ENCODE measurements around the gene INTS6. TPM values are rescaled to one million over a fixed set of nuclear protein-coding genes. Genes with fewer than 3 reads are reported as not detected.

INTS6 gene
- total and polyA plus RNA-seq, 2 of the 4 experiments (the other 2 are of a cell fraction), result 12.9 to 42.3 TPM

GRCh38 chr13:51341232-51341631, 111.6 kb downstream of the INTS6 start:
- H4K20me1 ChIP-seq (ENCODE audit: insufficient read depth, low read length), result no peaks in the 10 kb centered on the region; the same call in 1 of the 2 replicates
- DNase-seq, result no peak
- no peak overlapping the region for H4K91ac ChIP-seq (ENCODE audit: insufficient read depth, low read depth, low read length)
- H3K18ac ChIP-seq (ENCODE audit: low read depth, low read length), result no peak overlapping the region
- peaks cover 4% of the 10 kb centered on the region for H3K4me1 ChIP-seq (ENCODE audit: control insufficient read depth, insufficient read depth, low read length)
- WGBS, 2 experiments (ENCODE audit: extremely low coverage in 2 of 2, insufficient read length in 1 of 2), result 75% methylated on average over 1 of the region's 2 CpGs; no CpG with 5 or more reads in 1 of the 2 experiments
- H2BK20ac ChIP-seq (ENCODE audit: low read depth, low read length), result no peak overlapping the region
- H2AK9ac ChIP-seq (replicated peaks; ENCODE audit: low read depth, low read length, poor library complexity), result no peak overlapping the region
- H3K9me3 ChIP-seq (ENCODE audit: control insufficient read depth, insufficient read depth, low read length), result no peaks in the 10 kb centered on the region
- H4K5ac ChIP-seq (ENCODE audit: low read depth, low read length), result no peak overlapping the region
- 0 out of 2 replicates have a peak, but pooled peaks cover 6% of the 10 kb centered on the region for H3K9me1 ChIP-seq (ENCODE audit: insufficient read depth, low read length)
- no peak overlapping the region for H3K9ac ChIP-seq (ENCODE audit: low read depth, low read length)
- no peak overlapping the region for H2AK5ac ChIP-seq (ENCODE audit: low read depth, low read length)
- no peaks in the 10 kb centered on the region for H3K79me1 ChIP-seq (ENCODE audit: low read depth in 1 of 2, low read length in 2 of 2)
- no TSS peak for BruUV-seq (replicated peaks)
- H3K4me3 ChIP-seq (ENCODE audit: insufficient read depth, low read depth, low read length), result no peak overlapping the region
- TF ChIP-seq RAD21 (IDR thresholded peaks at IDR 0.05; ENCODE audit: low read length) (no peak), ELK1 (IDR thresholded peaks at IDR 0.05; ENCODE audit: borderline replicate concordance, low read depth, low read length) (no peak), CTCF (conservative IDR thresholded peaks at IDR 0.05; ENCODE audit: low read depth, low read length) (no peak), BHLHE40 (IDR thresholded peaks at IDR 0.05; ENCODE audit: low read depth, low read length) (no peak), NFE2L2 (IDR thresholded peaks at IDR 0.05; ENCODE audit: low read depth, low read length) (no peak), MXI1 (IDR thresholded peaks at IDR 0.05; ENCODE audit: borderline replicate concordance, low read depth, low read length) (no peak), CHD1 (IDR thresholded peaks at IDR 0.05; ENCODE audit: low read depth, low read length) (no peak)
- H3K14ac ChIP-seq (replicated peaks; ENCODE audit: low read depth, low read length), result no peak overlapping the region
- intact Hi-C loops (cut with micrococcal nuclease) (no loop called here), dilution Hi-C loops (cut with HindIII; ENCODE audit: low sequenced_read_pairs, unreplicated experiment) (no loop called here), in situ Hi-C loops (cut with MboI; ENCODE audit: low sequenced_read_pairs) (no loop called here)
- H3K23ac ChIP-seq (ENCODE audit: low read depth, low read length), result no peak overlapping the region
- no peak overlapping the region for H3K4me2 ChIP-seq (ENCODE audit: low read depth, low read length)
- peaks cover 5% of the 10 kb centered on the region; the same call in 1 of the 2 replicates for H3K27me3 ChIP-seq (ENCODE audit: control insufficient read depth, insufficient read depth, low read length)
- H3K4ac ChIP-seq (ENCODE audit: low read depth, low read length), result no peak overlapping the region
- CTCF ChIA-PET, result no interaction called here
- no peak overlapping the region for H2BK15ac ChIP-seq (ENCODE audit: low read depth, low read length)
- no peak overlapping the region for H4K8ac ChIP-seq (ENCODE audit: low read depth in 2 of 2, low read length in 2 of 2)
- H3K56ac ChIP-seq (ENCODE audit: extremely low read depth, insufficient read depth, low read length), result no peak overlapping the region
- POLR2A ChIA-PET (ENCODE audit: unreplicated experiment), result no interaction called here
- no peaks in the 10 kb centered on the region for H3K36me3 ChIP-seq (ENCODE audit: control insufficient read depth, insufficient read depth, low read length)
- H2BK5ac ChIP-seq (ENCODE audit: low read depth, low read length, poor library complexity, severe bottlenecking), result no peak overlapping the region
- no peak overlapping the region for H2AFZ ChIP-seq (replicated peaks; ENCODE audit: low read length, poor library complexity)
- no peak overlapping the region for H2BK120ac ChIP-seq (ENCODE audit: low read depth, low read length)
- ATAC-seq (ENCODE audit: low read depth), result no peak
- no peak overlapping the region for H3K27ac ChIP-seq (ENCODE audit: insufficient read depth, low read length)
